H1 (cell line): ENCODE data around the gene RBM45. TPM values are rescaled to one million over a fixed set of nuclear protein-coding genes. Genes with fewer than 3 reads are reported as not detected.

Source experiments
- CTCF ChIA-PET: fragments of 300-600 bp; sonication (Branson Sonifier 250); formaldehyde crosslinking; loops from one replicate; lab custom pipeline; 2021; ENCODE audit not compliant: partially characterized antibody; lab: Charles Lee
- POLR2A ChIA-PET: fragments of 300-600 bp; sonication (Branson Sonifier 250); formaldehyde crosslinking; loops from one replicate; lab custom pipeline; 2021; ENCODE audit warnings: inconsistent platforms; ENCODE audit not compliant: partially characterized antibody; lab: Charles Lee
- DNase-seq, 2 experiments: peaks; one replicate each; pipeline versions ENCODE4 v3.0.0 to v3.0.0-alpha.2; 2010 to 2022; ENCODE audit warnings: low spot score in 2 of 2, low read depth in 1 of 2, mixed read lengths in 1 of 2
- FAIRE-seq: peaks from 2 replicates; lab custom pipeline; 2011; peaks lifted over from hg19 to GRCh38; lab: Jason Lieb, UNC
- H2AFZ ChIP-seq: 2 replicates; pipeline ENCODE4 v1.8.1; 2012; ENCODE audit warnings: low read length, inconsistent platforms
- H2AK5ac ChIP-seq: 2 replicates; pipeline ENCODE4 v1.6.1; 2013; ENCODE audit warnings: low read depth, low read length
- H2BK120ac ChIP-seq: replicated peaks from 2 replicates; pipeline ENCODE3; 2013; ENCODE audit warnings: low read depth, low read length, inconsistent platforms
- H2BK12ac ChIP-seq: 2 replicates; pipeline ENCODE4 v1.6.1; 2013; ENCODE audit warnings: low read depth, low read length
- H2BK15ac ChIP-seq: 2 replicates; pipeline ENCODE4 v1.6.1; 2013; ENCODE audit warnings: low read length
- H2BK20ac ChIP-seq: 2 replicates; pipeline ENCODE4 v1.6.1; 2013; ENCODE audit warnings: low read length
- H2BK5ac ChIP-seq: 2 replicates; pipeline ENCODE4 v1.6.1; 2013; ENCODE audit warnings: low read depth, low read length
- H3K14ac ChIP-seq: 2 replicates; pipeline ENCODE4 v1.6.1; 2013; ENCODE audit warnings: inconsistent platforms; ENCODE audit not compliant: insufficient read length
- H3K18ac ChIP-seq: 2 replicates; pipeline ENCODE4 v1.6.1; 2013; ENCODE audit warnings: low read length; ENCODE audit errors: extremely low read depth
- H3K23ac ChIP-seq: 2 replicates; pipeline ENCODE4 v1.6.1; 2013; ENCODE audit warnings: inconsistent platforms; ENCODE audit not compliant: insufficient read length
- H3K23me2 ChIP-seq: 2 replicates; pipeline ENCODE4 v1.6.1; 2013; ENCODE audit warnings: low read depth, low read length
- H3K27ac ChIP-seq: 2 replicates; pipeline ENCODE4 v1.6.1; 2011; ENCODE audit warnings: low read depth, low read length, inconsistent platforms
- H3K27me3 ChIP-seq, 4 experiments: replicated peaks in 1 of 4; 1 replicate in 1 of 4; 2 replicates in 3 of 4; pipeline versions ENCODE4 v1.6.1 to v1.8.1; 2011 to 2013; ENCODE audit warnings: low read length in 3 of 4, mild to moderate bottlenecking in 3 of 4, inconsistent platforms in 2 of 4, mixed read lengths in 2 of 4, moderate library complexity in 1 of 4; ENCODE audit not compliant: control insufficient read depth in 3 of 4, insufficient read depth in 3 of 4; ENCODE audit errors: extremely low read depth in 1 of 4
- H3K36me3 ChIP-seq, 4 experiments: 2 replicates each; pipeline versions ENCODE4 v1.6.1 to v1.8.1; 2011 to 2013; ENCODE audit warnings: mild to moderate bottlenecking in 4 of 4, low read length in 3 of 4, moderate library complexity in 2 of 4, control low read depth in 1 of 4, inconsistent platforms in 1 of 4; ENCODE audit not compliant: insufficient read depth in 4 of 4, control insufficient read depth in 2 of 4
- H3K4ac ChIP-seq: replicated peaks from 2 replicates; pipeline ENCODE3; 2013; ENCODE audit warnings: low read length, low read depth, mixed read lengths, inconsistent platforms; ENCODE audit not compliant: insufficient read length
- H3K4me1 ChIP-seq, 4 experiments: replicated peaks in 1 of 4; 1 replicate in 1 of 4; 2 replicates in 3 of 4; pipeline versions ENCODE4 v1.6.1 to v1.8.1; 2011 to 2013; ENCODE audit warnings: low read length in 3 of 4, inconsistent platforms in 2 of 4, mixed read lengths in 1 of 4; ENCODE audit not compliant: insufficient read depth in 4 of 4, control insufficient read depth in 3 of 4
- H3K4me2 ChIP-seq, 2 experiments: 2 replicates each; pipeline versions ENCODE4 v1.6.1 to v1.8.1; 2011 to 2013; ENCODE audit warnings: low read depth in 2 of 2, low read length in 2 of 2, control low read depth in 1 of 2, inconsistent platforms in 1 of 2, mild to moderate bottlenecking in 1 of 2; ENCODE audit not compliant: insufficient read depth in 1 of 2
- H3K4me3 ChIP-seq, 4 experiments: fragments of 200-600, 300-600 bp in 1 of 4; sonication (generic), shearing (Covaris generic), sonication (Bioruptor Twin) in 1 of 4; 2 replicates each; pipeline versions ENCODE4 v1.5.1 to v1.8.1; 2011 to 2016; ENCODE audit warnings: low read length in 4 of 4, low read depth in 3 of 4, control low read depth in 2 of 4, inconsistent platforms in 2 of 4, mild to moderate bottlenecking in 2 of 4, mixed read lengths in 1 of 4, moderate library complexity in 1 of 4; ENCODE audit not compliant: insufficient read depth in 2 of 4; ENCODE audit errors: extremely low read depth in 1 of 4
- H3K56ac ChIP-seq: replicated peaks from 2 replicates; pipeline ENCODE3; 2013; ENCODE audit warnings: low read depth, mild to moderate bottlenecking, mixed read lengths, low read length, inconsistent platforms; ENCODE audit not compliant: insufficient read length
- H3K79me1 ChIP-seq: 2 replicates; pipeline ENCODE4 v1.6.1; 2013; ENCODE audit warnings: low read depth, low read length, control low read depth
- H3K79me2 ChIP-seq, 2 experiments: 2 replicates each; pipeline versions ENCODE4 v1.6.1 to v1.8.1; 2012 to 2013; ENCODE audit warnings: low read length in 2 of 2, mild to moderate bottlenecking in 2 of 2, inconsistent platforms in 1 of 2; ENCODE audit not compliant: insufficient read depth in 2 of 2, control insufficient read depth in 1 of 2
- H3K9ac ChIP-seq, 4 experiments: replicated peaks in 1 of 4; 1 replicate in 1 of 4; 2 replicates in 3 of 4; pipeline versions ENCODE4 v1.6.1 to v1.8.1; 2011 to 2013; ENCODE audit warnings: low read depth in 3 of 4, low read length in 3 of 4, control low read depth in 2 of 4, mild to moderate bottlenecking in 2 of 4, moderate library complexity in 2 of 4, inconsistent platforms in 1 of 4; ENCODE audit errors: extremely low read depth in 1 of 4
- H3K9me3 ChIP-seq, 2 experiments: 2 replicates each; pipeline versions ENCODE4 v1.6.1 to v1.8.1; 2012 to 2013; ENCODE audit warnings: mild to moderate bottlenecking in 2 of 2, moderate library complexity in 2 of 2, control low read depth in 1 of 2, inconsistent platforms in 1 of 2, low read depth in 1 of 2, low read length in 1 of 2, mixed read lengths in 1 of 2; ENCODE audit not compliant: insufficient read depth in 2 of 2
- H4K20me1 ChIP-seq, 2 experiments: replicated peaks in 1 of 2; 2 replicates each; pipeline versions ENCODE3 to v1.8.1; 2011 to 2013; ENCODE audit warnings: inconsistent platforms in 2 of 2, low read length in 2 of 2, mild to moderate bottlenecking in 1 of 2; ENCODE audit not compliant: insufficient read depth in 2 of 2, control insufficient read depth in 1 of 2
- H4K5ac ChIP-seq: 2 replicates; pipeline ENCODE4 v1.6.1; 2013; ENCODE audit warnings: low read length, low read depth, mixed read lengths, inconsistent platforms; ENCODE audit not compliant: insufficient read length
- H4K8ac ChIP-seq: 2 replicates; pipeline ENCODE4 v1.8.0; 2013; ENCODE audit warnings: mild to moderate bottlenecking, moderate library complexity, low read length, inconsistent platforms; ENCODE audit not compliant: insufficient read depth; ENCODE audit errors: extremely low read depth
- H4K91ac ChIP-seq: replicated peaks from 2 replicates; pipeline ENCODE3; 2013; ENCODE audit warnings: low read length, mixed read lengths, inconsistent platforms; ENCODE audit not compliant: insufficient read length
- ATF2 ChIP-seq: IDR thresholded peaks from 2 replicates; pipeline ENCODE4 v1.6.1; 2012; ENCODE audit warnings: low read length, inconsistent platforms
- ATF3 ChIP-seq: IDR thresholded peaks from 2 replicates; pipeline ENCODE4 v1.6.1; 2011; ENCODE audit warnings: low read depth, mild to moderate bottlenecking, low read length; ENCODE audit not compliant: insufficient read depth
- CBX5 ChIP-seq: fragments of 300-800, 300-1000 bp; sonication (generic); IDR thresholded peaks from 2 replicates; pipeline ENCODE4 v1.7.1; 2016; ENCODE audit warnings: antibody characterized with exemption, low read length, low read depth
- GABPA ChIP-seq: IDR thresholded peaks from 2 replicates; pipeline ENCODE4 v1.6.1; 2011; ENCODE audit warnings: mild to moderate bottlenecking, low read length, moderate library complexity, borderline replicate concordance; ENCODE audit not compliant: insufficient read depth
- KDM5A ChIP-seq: fragments of 200-600 bp; IDR thresholded peaks from 2 replicates; pipeline ENCODE4 v1.7.1; 2012; ENCODE audit warnings: mild to moderate bottlenecking, low read length, inconsistent platforms, mixed read lengths
- POLR2A ChIP-seq, 2 experiments: IDR thresholded peaks; 1 replicate in 1 of 2; 2 replicates in 1 of 2; pipeline ENCODE4 v1.6.1; 2011; ENCODE audit warnings: low read depth in 2 of 2, low read length in 2 of 2, mild to moderate bottlenecking in 2 of 2; ENCODE audit errors: control extremely low read depth in 1 of 2
- RNF2 ChIP-seq: fragments of 200-900, 300-1000 bp; sonication (generic); IDR thresholded peaks from 2 replicates; pipeline ENCODE4 v1.7.1; 2016; ENCODE audit warnings: borderline replicate concordance, low read depth, mild to moderate bottlenecking, antibody characterized with exemption, low read length; ENCODE audit not compliant: poor library complexity, severe bottlenecking; ENCODE audit errors: missing control alignments
- SAP30 ChIP-seq: fragments of 300-600 bp; sonication (generic); IDR thresholded peaks from 2 replicates; pipeline ENCODE4 v1.7.1; 2012; ENCODE audit warnings: low read length, moderate library complexity, mild to moderate bottlenecking, inconsistent platforms; ENCODE audit not compliant: insufficient read depth, insufficient replicate concordance
- SRF ChIP-seq: IDR thresholded peaks from 2 replicates; pipeline ENCODE4 v1.6.1; 2011; ENCODE audit warnings: mild to moderate bottlenecking, low read depth, low read length, moderate library complexity
- WGBS, 2 experiments: shearing (Covaris generic) in 1 of 2; methylation state at CpG; one replicate each; pipeline versions ENCODE4 v1.1.6 to v1.1.7; 2013 to 2015; ENCODE audit warnings: low lambda C conversion rate in 2 of 2, mixed read lengths in 2 of 2, inconsistent platforms in 1 of 2, low coverage in 1 of 2, missing lambda C conversion rate in 1 of 2; ENCODE audit not compliant: insufficient replicate concordance in 2 of 2, insufficient coverage in 1 of 2, insufficient read length in 1 of 2; ENCODE audit errors: extremely low coverage in 1 of 2, missing lambda C conversion rate in 1 of 2; 5-methylcytosine and 5-hydroxymethylcytosine counted together
- polyA plus RNA-seq, 7 experiments: library from polyadenylated mRNA; depleted of rRNA in 3 of 7; stranded (reverse) in 5 of 7; unstranded in 2 of 7; fragments of >200 nt in 5 of 7; fragments of 200-250 nt in 2 of 7; gene quantifications; 1 replicate in 5 of 7; 2 replicates in 1 of 7; 4 replicates in 1 of 7; pipeline versions ENCODE4 v1.2.1 to v1.2.3, GENCODE V29; 2011 to 2013; ENCODE audit warnings: missing spikeins in 2 of 7, mixed read lengths in 2 of 7
- total RNA-seq: library from RNA; stranded (reverse); fragmentation: NEBNext Ultra II Directional; extraction: Animal tissue kit (Norgen Biotek cat#: 25700); gene quantifications from 2 replicates; pipeline ENCODE4 v1.2.1, GENCODE V29; 2021

The RBM45 gene
- total and polyA plus RNA-seq, 2 of the 8 experiments (the other 6 are each of a cell fraction or from before 2014, with no cell fraction given): 4.7 to 10.4 TPM

- no peak overlapping the region for H2BK120ac ChIP-seq
- CTCF ChIA-PET: interaction anchor here (0.7 to 8.1 kb wide), 9 partner anchors 8 to 285 kb away, joined by 3 to 65 read pairs (median 4); partner anchors contain the start of gene RBM45
- no peak overlapping the region for H3K18ac ChIP-seq
- no peak overlapping the region for H3K14ac ChIP-seq
- peaks cover 0 to 3% (median under 1%) of the 10 kb centered on the region in 4 experiments; a peak in 2 of 8 replicates for H3K36me3 ChIP-seq
- no peak overlapping the region for H3K4me3 ChIP-seq
- POLR2A ChIA-PET: no interaction called here
- H3K4me1 ChIP-seq: peaks cover 0 to 4% (median 2%) of the 10 kb centered on the region in 4 experiments; a peak in 4 of 7 replicates
- H4K5ac ChIP-seq: no peak overlapping the region
- no peak overlapping the region for H3K4me2 ChIP-seq
- no peaks in the 10 kb centered on the region for H3K79me1 ChIP-seq
- no peak overlapping the region for H4K8ac ChIP-seq
- no peak overlapping the region for H3K56ac ChIP-seq
- no peak for FAIRE-seq
- H2BK12ac ChIP-seq: no peak overlapping the region
- no peak overlapping the region for H2BK5ac ChIP-seq
- no peak overlapping the region for H3K4ac ChIP-seq
- no peaks in the 10 kb centered on the region for H3K79me2 ChIP-seq
- H3K9me3 ChIP-seq: no peaks in the 10 kb centered on the region
- no peaks in the 10 kb centered on the region for H3K27me3 ChIP-seq
- no peak overlapping the region for H2BK15ac ChIP-seq
- no peaks in the 10 kb centered on the region for H4K20me1 ChIP-seq
- H3K27ac ChIP-seq: no peak overlapping the region
- H4K91ac ChIP-seq: no peak overlapping the region
- H2BK20ac ChIP-seq: no peak overlapping the region
- no peak overlapping the region for H2AK5ac ChIP-seq
- H3K9ac ChIP-seq: no peak overlapping the region
- no peak overlapping the region for H3K23ac ChIP-seq
- no peak for DNase-seq
- H2AFZ ChIP-seq: no peak overlapping the region
- H3K23me2 ChIP-seq: no peaks in the 10 kb centered on the region
- WGBS, 2 experiments: 94% methylated on average over 5 of the region's 5 CpGs; no CpG with 5 or more reads in 1 of the 2 experiments
- no peak for TF ChIP-seq ATF2
- no peak for TF ChIP-seq CBX5
- no peak for TF ChIP-seq SAP30
- no peak for TF ChIP-seq POLR2A (IDR thresholded peaks at IDR 0.05; ENCODE audit: control extremely low read depth in 1 of 2, low read depth in 2 of 2, low read length in 2 of 2)
- TF ChIP-seq GABPA: no peak
- no peak for TF ChIP-seq RNF2
- no peak for TF ChIP-seq ATF3
- TF ChIP-seq KDM5A: no peak
- no peak for TF ChIP-seq SRF
These were observed 16.8 kb downstream of the RBM45 start for GRCh38 chr2:178128836-178129630.
